T-helper 2 cell treated with Interferon-gamma antibody and Interleukin-4, amounts not matched to agents 100 ng/mL and 5 ng/mL, for 36 hours (primary cell): ENCODE data around the gene SNX30. TPM values are rescaled to one million over a fixed set of nuclear protein-coding genes. Genes with fewer than 3 reads are reported as not detected.

Experiments used
- intact Hi-C: fragments of 100-400 bp; cut with micrococcal nuclease; formaldehyde crosslinking; loops from one replicate; pipeline ENCODE4 v1.15.1; 2023
- total RNA-seq: library from RNA; stranded (reverse); gene quantifications from 2 replicates; pipeline ENCODE4 v1.2.3, GENCODE V29; 2022

The SNX30 gene
- total RNA-seq, 1 donor from 2014 or later, result 4.0 TPM

DNA sequence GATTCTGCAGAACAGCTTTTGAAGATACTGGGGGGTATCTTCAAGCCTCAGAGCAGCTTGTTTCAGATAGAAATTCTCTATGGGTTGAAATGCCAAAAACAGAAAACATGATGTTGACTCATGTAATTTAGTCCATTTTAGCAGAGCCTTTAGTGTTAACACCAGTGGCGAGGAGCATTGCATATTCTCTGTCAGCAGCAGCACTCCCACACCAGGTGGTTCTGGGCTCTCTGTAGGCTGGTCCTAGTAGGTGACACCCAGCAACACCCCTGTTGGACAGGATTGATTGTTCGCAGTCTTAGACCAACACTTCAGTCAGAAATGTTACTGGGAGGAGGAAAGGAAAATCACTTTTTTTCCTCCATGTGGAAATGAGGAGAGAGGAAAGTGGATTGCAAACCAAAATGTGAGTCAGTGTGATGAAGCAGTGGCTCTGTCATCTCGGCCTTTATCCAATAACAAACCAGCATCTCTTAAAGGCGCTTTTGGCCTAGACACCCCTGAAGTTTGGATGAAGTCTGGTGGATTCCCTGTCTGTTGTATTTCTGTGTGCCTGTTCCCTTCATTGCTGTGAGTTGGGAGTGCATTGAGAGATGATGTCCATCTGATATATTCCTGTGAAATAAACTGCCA is 123.3 kb downstream of the SNX30 start:
- intact Hi-C loops, result no loop called here

DNA sequence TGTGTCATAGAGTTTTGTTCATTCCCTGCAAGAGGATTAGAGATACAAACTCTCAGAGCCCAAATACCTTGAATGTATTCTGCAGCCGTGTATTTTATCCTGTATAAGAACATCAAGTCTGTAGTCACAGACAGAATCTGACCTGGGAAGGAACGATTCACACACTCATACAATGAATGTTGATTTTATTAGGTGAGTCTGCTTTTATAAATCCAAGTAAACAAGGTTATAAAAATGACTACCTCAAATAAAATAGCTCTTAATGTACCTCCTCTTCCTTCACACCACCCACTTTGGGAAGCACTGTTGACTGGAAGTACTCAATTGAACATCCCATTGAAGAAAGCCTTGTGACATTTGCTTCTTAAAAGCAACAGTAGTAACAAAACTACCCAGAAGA is 128.2 kb downstream of the SNX30 start:
- intact Hi-C loops, result no loop called here

DNA sequence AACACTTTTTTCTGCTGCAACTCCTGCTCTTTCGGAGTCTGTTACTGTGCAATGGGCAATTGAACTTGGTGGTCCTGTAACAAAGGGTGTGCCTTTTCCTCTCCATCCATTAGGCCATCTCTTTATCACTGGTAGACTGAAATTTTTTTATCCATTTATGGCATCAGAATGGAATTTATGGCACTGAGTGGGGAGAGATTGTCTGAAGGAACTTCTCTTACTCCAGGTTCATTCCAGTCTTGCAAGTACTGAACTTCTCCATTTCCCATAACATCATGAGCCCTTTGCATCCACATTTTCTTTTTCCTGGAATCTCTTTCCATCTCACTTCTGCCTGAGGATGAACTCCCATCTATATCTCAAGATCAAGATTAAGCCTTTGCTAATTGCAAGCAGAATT is 130.1 kb downstream of the SNX30 start:
- intact Hi-C loops, result no loop called here

DNA sequence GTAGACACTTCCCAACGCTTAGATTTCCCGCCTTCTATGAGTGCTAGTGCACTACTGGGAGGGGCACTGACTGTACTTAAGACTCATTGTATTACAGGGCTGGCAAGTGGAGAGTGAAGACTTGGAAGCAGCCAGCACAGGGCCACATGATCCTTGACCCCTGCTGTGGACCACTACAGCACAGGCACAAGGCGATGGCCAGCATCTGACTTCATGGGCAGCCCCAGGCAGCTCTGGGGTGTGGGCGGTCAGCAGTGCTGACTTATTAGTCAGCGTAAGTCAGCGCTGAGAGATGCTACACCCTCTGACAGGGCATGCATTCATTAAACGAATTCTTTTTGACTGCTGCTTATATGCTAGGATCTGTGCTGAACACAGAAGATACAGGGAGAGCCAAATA is 130.8 kb downstream of the SNX30 start:
- intact Hi-C loops, result no loop called here

DNA sequence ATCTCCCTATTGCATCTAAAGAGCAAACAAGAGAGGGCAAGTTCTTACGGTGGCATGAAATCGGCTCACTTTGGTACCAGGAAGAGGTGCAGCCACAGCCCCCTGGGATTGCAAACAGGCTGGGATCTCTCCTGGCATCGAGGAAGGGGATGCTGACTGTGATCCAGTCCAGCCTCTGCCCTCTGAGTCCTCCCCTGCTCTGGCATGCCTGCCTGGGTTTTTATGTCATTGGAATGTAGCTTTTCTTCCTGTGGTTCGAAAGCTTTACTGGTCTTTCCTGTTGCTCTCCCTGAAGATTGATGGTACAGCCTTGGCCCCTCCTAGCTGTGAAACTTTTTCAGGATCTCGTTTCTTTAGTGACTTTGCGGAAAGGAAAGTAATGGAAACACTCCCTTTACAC is 133.5 kb downstream of the SNX30 start:
- intact Hi-C loops, result no loop called here

DNA sequence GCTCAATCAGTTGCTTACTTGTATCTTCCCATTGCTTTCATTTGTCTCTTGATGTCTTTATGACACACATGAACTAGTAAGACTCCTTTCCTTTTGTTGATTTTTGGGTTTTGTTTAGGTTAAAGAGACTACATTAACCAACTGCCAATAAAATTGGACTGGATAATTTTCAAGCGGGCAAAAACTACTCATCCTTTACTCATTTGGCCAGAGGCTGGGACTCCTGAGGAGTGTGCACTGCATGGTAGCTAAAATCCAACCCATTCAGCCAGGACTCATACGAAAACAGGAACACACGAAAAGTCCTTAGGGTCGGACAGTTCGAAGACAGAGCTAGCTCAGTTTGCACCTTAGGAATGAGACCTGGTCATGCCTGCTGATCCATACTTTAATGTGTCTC is 134.2 kb downstream of the SNX30 start:
- intact Hi-C loops, result no loop called here

DNA sequence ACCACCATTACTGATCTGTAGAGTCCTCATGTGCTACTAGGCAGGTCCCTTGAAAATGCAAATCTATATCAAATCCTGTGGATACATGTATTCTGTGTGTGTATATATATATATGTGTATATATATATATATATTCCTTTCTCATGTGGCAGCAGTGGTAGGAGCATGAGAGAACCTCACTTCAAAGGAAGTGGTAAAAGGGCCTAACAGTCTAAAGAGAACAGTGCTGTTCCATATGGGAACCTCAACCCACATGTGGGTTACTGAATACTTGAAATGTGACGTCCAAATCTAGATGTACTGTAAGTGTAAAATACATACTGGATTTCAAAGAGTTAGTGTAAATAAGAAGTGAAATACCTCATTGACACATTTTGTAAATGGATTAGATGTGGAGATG is 134.8 kb downstream of the SNX30 start:
- intact Hi-C loops, result no loop called here

DNA sequence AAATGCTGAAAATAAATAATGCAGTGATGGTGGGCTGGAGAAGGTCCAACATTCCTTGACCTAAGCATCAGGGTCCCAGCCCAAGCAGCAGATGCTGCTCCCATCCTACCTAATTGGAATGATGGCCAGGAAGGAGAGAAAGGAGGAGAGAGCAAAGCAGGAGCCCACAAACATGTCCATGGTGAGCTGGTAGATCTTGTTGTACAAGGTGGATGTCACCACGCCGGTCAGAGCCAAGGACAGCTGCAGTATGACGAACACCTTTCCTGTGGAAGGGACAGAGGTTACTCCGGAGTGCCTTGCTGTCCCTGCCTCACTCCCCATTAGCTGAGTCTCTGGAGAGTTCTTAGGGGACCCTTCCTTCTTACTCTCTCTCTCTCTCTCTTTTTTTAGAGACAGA is 135.8 kb downstream of the SNX30 start:
- intact Hi-C loops, result no loop called here

DNA sequence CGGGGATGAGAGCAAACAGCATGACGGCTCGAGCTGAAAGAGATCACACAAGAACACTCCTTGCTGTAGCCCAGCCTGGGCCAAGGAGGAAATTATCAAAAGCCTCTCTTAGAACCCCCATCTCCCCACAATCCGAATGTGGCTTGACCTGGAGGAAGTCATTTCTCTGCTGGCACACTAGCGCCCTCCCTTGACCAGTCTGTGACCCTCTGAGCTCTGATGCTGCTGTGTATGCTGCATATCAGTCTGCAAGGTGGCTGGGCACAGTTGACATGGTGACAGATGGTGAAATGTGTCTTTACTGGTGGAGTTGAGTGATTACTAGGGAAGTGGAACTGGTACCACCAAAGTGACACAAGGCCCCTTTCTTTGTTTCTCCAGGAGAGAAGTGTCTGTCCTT is 136.8 kb downstream of the SNX30 start:
- intact Hi-C loops, result no loop called here

DNA sequence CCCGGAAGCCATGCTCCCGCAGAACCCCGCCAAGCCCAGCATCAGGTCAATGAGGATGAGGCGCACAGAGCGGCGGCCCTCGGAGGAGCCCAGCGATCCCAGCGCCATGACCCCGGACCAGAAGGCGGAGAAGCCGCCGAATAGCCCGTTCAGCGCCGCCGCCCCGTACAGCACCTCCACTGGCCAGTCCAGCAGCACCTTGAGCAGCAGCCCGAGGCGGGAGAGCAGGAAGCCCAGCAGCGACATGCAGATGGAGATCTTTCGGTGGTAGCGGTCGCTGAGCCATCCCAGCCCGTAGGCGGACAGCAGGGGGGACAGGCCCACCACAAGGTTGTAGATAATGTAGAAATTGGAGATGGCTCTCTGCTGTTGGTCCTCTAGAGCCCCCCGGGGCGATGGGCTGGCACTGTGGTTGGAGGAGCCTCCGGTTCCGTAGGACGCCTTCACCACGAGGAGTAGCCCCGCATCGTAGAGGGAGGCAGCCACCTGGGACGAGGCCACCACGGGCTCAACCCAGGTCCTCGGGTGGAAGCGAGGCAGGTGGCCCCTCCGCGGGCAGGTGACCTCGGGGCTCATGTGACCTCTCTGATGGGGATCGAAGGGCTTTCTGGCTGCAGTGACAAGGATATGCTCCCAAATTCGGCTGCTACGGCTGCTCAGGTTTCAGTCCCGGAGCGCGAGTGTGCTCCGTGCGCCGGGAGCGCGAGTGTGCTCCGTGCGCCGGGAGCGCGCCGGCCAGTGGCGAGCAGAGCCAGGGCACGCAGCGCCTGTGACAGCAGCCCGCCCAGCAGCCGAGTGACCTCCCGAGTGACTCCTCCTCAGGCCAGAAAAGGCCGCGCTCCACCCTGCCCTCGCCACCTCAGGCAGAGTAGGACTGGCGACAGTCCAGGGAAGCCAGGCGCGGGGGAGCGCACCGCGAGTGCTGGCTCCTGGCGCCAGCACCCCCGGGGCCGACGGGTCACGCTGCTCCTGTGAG is 139.8 kb downstream of the SNX30 start, which contains the start of gene SLC46A2:
Gene SLC46A2 (minus strand): TSS at position 771 of the 976 bp plus-strand sequence. CDS start 195 bp downstream, at position 576.
- intact Hi-C loops, result no loop called here

DNA sequence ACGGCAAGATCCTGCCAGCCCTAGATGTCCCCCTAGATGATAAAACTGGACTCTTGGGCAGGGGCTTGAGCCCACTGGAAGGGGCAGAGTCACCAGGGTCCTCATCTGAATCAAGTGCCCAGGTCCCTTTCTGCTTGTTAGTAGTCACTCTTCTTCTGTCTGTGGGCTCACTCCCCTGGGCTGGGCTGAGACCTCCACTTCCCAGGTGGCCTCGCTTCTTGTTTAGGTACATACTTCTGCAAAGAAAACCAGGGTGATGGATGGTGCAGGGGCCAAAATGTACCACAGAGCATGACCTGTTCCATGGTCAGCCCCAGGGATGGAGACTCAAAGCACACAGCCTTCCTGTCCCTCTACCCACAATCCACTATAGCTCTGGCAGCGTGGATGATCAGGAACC is 141.0 kb downstream of the SNX30 start:
- intact Hi-C loops, result no loop called here

DNA sequence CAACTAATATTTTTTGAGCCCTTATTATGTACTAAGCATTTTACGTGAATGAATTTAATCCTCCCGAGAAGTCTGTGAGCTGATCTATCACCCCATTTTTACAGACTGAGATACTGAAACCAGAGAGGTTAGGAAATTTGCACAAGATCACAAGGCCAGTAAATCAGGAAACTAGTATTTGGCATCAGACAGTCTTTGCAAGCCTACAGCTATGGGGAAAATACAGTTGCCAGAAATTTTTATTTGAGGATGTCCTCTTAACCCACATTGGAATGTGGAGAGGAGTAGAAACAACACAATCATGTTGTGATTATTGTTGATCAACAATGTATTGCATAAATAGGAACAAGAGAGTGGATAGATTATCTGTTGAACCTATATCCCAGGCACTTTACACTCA is 142.4 kb downstream of the SNX30 start:
- intact Hi-C loops, result no loop called here

DNA sequence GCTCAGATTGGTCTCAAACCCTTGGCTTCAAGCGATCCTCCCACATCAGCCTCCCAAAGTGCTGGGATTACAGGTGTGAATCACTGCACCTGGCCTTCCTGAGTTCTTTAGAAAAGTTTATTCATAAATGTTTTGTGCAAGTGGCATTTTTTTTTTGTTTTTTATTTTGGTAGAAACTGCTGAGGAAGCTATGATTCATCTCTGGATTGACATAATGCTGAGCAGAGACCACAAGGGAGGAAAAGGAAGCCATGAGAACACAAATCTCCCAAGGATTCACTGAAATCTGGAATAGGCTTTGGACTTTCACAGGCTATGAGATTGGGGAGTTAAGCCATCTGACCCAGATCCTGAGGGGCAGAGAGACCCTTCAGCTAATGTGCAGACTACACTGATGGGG is 143.5 kb downstream of the SNX30 start:
- intact Hi-C loops, result no loop called here

DNA sequence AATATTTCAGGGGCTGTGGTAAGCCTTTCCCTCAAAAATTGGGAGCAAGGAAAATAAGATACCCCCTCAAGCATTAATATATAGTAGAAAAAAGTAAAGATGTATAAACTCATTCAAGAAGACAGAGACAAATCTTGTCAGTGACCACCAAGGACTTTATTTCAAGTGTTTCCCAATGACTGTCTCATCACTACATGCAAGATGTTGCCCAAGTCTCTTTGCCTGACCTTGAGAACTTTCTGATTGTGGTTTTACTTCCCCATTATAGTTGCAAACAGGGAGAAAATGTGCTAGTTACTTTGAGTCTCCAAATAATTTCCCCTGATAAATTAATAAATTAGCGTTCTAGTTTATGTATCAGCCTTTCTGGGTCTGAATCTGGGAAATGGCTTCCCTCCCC is 144.1 kb downstream of the SNX30 start:
- intact Hi-C loops, result no loop called here

DNA sequence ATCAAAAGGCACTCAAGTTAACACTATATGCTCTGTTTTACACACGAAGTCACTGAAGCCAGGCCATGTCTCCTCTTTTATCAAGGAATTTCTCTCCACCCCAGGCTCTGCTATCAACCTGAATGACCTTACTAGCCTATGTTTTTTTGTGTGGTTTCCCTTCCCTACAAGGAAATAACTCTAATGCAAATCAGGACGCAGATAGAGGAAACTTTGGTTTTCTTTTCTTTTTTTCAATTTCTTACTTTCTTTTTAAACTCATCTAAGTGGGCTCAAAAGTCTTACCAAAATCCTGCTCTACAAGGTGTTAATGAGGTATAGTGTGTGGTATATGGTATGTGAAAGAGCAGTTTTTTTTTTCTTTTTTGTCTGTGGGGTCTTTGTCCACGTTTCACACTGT is 145.6 kb downstream of the SNX30 start:
- intact Hi-C loops, result no loop called here

DNA sequence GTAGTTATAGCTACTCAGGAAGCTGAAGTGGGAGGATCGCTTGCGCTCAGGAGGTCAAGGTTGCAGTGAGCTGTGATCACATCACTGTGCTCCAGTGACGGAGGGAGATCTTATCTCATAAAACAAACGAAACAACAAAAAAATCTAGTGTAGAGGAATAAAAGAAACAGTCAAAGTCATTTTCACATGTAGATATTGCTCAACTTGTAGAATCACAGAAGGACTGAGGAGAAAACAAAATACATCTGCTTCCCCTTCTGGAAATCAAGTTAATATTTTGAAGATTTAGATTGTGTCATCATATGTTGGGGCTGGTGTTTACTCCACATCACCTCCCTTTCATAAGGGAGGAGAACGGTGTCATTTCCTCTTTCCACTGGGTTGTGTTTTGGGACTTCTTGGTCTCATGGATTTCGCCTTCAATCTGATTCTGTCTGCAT is 148.3 kb downstream of the SNX30 start:
- intact Hi-C loops, result no loop called here

DNA sequence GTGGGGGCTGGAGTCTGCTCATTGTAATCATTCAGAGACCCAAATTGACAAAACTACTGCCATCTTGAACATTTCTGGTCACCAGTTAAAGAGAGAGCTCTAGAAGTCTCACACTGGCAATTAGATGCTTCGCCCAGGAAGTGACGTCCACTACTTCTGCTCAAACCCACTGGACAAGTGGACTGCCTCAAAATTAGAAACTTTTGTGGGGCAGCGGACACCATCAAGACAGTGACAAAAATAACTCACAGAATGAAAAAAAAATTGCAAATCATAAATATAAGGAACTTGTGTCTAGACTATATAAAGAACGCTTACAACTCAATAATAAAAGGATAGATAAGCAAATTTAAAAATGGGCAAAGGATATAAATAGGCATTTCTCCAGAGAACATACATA is 149.9 kb downstream of the SNX30 start:
- intact Hi-C loops, result no loop called here

DNA sequence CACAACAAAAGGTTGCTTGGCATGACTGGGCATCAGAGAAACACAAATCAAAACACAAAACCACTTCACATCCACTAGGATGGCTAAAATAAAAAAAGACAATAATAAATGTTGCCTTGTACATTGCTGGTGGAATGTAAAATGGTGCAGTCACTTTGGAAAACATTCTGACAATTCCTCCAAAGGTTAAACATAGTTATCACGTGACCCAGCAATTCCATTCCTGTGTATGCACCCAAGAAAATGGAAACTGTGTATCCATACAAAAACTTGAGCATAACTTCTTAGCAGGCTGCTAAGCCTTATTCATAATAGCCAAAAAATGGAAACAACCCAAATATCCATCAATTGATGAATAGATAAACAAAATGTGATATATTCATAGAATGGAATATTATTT is 150.3 kb downstream of the SNX30 start:
- intact Hi-C loops, result no loop called here

DNA sequence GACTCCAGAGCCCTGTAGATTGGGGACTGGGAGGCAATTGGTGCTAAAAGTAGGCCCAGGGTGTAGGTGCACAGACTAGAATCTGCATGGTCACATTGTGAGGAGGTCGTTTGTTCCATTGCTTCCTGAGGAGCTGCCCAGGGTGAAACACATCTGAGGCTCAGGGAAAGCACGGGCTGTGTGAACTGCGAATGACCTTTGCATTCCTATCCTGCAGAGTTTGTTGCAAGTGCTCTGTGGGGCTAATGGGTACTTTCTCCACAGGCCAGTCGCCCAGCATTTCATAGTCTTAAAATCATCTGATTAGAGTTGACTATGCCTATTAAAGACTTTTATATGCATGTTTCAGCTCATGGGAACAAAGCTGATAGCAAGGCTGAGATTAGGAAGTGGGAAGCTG is 154.5 kb downstream of the SNX30 start:
- intact Hi-C loops, result no loop called here

DNA sequence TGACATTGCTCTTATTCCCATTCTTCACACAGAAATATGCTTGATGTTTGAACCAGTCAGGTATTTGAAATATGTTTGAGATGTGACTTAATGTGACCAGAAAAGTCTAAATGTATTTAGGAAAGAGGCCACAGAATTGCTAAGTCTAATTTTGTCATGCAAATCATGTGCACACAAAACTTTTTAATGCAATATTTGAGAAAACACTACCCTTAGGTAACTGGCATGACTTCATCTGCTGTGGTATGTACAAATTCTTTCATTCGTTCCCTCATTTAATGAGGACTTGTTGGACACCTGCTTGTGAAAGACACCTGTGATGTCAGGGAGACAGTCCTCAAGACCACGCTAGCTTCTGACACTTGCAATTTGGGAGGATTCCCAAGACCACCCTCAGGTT is 161.2 kb downstream of the SNX30 start:
- intact Hi-C loops, result no loop called here

DNA sequence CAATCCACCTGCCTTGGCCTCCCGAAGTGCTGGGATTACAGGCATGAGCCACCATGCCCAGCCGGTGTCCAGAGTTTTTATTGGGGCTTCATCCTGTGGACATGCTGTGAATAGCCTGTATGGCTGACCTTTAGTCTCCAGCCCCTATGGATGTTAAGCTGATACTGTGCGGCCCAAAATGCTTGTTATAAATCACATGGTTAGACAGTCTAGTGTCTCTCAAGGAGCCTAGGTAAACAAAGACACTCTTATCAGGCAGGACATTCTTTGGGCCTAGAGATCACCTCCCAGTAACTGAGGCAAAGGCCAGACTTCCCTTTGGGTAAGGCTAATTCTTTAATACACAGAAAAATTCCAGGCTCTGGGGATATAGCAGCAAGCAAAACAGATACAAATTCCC is 162.1 kb downstream of the SNX30 start:
- intact Hi-C loops, result no loop called here

DNA sequence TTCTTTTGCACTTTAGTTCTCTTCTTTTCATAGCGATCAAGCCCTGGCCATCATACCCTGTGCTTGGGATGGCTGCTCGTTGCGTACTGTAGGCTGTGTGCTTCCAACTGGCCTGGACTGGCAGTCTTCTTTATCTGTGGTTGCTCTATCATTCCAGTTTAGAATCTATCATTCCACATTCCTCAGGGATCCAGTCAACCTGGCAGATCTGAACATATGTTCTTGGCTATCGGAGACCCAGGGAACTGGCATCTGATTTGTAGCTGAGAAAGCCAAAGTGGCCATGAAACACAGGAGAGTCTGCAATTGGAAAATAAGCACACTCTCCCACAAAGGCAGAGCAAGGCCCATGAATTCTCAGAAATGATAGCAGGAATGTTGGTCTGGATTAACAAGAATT is 162.8 kb downstream of the SNX30 start:
- intact Hi-C loops, result no loop called here

DNA sequence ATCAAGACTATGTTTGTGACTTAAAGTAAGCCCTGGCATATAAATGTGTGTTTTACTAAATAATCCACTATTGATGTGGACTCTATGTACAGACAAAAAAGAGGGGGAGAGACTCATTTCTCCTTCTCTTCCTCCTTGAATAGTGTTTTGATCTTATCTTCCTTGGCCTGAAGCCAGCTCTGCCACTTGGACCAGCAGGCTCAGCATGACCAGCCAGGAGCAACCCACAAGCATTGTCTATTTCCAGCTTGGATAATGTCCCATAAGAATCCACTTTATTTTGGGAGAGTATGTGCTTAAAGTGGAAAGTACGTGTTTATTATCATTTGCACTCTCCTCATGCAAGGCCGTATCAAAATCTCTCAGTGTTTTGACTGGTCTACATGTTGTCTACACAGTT is 164.0 kb downstream of the SNX30 start:
- intact Hi-C loops, result no loop called here
